ENCODE results near the gene CYP27B1.

The CYP27B1 gene

DNA sequence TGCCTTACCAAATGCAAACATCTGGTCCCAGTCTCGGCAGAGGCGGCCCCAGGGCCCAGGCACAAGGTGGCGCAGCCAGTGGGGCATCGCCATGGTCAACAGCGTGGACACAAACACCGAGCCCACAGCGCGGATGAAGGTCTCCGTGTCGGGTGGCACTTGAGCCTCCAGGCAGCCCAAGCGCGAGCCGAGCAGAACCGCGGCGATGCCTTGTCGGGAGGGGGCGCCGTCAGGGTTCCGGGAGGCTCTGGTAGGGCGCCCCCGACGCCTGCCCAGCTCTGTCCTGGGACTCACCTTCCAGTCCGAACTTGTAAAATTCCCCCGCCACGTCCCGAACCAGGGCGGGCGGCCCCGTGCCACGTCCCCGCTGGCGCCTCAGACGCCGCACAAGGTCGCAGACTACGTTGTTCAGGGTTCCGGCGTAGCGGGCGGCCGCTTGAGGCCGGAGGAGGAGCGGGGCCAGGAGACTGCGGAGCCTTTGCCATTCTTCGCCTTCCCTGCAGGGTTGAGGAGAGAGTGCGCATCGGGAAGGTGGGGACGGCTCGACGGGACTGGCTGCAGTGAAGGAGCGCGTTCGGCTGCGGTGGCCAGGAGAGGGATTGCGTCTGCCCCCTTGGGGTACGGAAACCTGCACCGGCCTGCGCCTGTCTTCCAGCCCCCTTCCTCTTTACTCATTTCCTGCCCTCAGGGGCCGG, 1.7 kb downstream of the CYP27B1 start:
- peak; percentile 41 for DNase-seq

DNA sequence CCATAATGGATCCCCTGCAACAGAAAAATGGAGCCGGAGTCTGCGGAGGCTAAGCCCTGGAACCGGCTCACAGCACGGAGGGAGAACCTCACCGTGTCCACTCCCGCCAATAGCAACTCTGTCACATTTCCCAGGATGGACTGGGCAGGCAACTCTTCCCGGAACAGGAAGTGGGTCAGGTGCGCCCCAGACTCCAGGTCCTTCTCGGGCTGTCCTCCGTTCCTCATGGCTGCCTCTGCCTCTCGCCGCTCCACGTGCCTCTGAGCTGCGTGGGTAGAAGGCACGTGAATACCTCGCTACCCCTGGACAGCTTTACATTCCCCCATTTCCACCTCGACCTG, 2.2 kb downstream of the CYP27B1 start:
- DNase-seq = no peak

DNA sequence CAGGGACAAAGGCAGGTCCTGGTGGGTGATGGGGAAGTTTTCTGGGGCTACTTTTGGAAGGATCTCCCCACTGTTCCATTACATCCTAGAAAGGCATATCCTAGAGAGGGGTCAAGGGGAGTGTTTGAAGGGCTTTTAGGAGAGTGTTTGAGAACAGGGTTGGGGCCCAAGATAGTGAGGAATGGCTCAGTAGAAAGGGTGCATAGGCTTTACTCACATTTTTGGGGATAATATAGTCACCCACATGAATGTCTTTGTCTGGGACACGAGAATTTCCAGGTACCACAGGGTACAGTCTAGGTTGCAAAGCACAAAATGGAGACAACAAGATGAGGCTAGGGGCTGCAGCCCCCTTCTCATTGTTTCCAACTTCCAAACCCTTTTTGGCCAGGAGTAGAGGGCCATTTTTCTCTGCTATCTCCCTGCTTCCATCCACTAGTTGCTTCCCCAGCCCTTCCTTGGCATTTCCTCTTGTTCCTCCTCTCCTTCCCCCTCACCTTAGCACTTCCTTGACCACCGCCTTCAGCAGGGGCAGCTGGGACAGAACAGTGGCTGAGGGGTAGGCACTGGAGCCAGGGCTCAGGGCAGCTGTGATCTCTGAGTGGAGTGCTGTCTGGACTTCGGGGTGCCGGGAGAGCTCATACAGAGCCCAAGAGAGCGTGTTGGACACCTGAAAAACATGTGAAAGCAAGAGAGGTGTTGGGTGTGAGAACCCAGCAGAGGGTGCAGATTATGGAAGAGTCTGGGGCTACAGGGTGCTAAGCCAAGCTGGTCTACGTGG, 2.8 kb downstream of the CYP27B1 start:
- DNase-seq = no peak

DNA sequence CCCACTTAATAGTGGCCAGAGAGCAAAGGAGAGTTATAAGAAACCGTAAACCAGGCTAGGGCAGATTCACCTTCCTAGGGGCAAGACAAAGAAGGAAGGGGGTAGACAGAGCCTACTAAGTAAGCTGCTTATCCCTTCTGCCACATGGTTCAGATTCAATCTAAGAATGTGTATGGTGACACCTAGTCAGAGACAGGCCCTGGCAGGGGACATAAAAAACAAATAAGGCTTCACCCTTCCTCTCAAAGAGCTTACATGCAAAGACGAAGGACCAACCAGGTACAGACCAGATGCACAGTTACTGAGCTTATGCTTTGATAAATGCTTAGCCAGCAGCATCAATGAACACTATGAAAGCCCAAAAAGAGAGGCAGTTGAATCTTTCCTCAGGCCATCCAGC, 4.4 kb downstream of the CYP27B1 start:
- no peak for DNase-seq

DNA sequence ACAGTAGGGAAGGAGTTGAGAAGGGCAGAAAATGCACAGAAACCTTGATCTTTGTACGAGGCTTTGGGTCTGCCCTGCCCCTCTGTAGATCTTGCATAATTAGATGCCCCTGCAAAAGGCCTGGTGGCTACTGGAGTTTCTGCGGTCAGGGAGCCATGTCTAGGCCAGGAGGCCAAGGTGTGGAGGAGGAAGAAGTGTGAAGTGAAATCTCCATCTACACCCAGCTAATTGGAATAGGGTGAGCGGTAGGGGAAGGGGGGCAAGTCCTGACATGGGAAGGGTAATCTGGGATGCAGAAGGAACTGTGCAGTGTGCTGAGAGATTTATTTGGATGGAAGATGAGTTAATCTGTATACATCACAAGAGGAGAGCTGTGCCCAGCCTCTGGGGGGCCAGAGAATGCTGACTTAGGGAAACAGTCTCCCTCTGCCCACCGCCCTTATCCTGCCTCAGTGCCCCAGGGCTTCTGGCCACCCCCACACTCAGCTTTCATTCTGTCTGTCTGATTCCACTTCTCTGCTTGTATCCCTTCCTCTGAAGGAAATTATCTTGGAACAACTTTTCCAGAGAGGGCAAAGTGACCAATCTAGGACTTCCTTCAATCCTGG, 5.4 kb downstream of the CYP27B1 start:
- DNase-seq = no peak

DNA sequence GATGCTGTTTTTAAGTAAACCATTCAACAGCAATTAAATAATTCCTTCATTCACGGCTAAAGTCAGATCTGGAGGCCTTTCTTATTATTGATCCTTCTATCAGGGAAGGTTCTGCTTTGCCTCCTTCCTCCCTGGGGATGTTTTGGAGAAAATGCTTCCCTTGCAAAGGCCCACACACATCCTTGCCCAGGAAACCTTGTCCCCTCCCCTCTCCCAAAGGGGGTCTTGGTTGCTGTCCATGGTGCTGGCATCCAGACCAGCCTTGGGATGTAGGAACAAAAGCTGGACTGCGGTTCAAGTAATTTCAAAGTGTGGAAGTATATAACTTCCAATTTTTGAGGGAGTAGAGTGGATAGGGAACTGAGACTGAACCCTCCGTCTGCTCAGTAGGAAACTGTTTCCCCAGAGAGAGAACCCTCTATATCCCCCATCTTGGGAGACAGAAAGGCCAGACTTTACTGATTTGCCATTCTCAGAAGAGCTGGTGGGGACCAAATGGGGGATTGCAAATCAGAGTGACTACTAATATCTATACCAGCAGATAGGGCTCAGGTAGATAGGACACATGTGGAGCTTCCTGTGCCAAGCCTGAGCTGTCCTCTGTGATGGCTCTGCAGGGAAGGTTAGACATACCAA, 6.4 kb downstream of the CYP27B1 start:
- no peak for DNase-seq

DNA sequence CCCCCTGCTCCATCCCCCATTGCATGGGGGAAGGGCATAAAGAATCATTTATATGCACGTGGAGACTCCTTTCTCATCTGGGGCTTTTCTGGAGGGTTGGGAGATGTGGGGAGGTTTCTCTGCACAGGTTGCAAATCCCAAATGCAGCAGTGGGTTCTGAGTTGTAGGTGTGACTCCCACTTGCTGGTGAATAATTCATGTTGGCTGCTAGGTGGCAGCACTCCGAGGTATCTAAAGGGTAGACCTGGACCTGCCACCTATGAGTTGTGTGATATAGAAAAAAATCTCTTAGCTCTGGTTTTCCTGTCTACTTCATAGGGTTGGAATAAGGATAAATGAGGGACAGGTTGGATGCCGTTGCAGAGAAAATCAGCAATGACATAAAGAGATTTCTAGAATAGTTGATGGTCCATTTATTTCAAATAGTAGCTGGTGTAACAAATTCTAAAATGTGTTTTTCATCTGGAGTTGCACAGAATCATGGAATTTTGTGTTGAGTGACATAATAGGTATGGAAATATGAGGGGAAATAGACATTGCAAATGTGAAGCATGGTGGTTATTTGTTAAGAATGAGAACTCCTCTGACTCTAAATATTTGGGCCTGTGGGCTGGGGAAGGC, 7.4 kb downstream of the CYP27B1 start:
- no peak for DNase-seq

DNA sequence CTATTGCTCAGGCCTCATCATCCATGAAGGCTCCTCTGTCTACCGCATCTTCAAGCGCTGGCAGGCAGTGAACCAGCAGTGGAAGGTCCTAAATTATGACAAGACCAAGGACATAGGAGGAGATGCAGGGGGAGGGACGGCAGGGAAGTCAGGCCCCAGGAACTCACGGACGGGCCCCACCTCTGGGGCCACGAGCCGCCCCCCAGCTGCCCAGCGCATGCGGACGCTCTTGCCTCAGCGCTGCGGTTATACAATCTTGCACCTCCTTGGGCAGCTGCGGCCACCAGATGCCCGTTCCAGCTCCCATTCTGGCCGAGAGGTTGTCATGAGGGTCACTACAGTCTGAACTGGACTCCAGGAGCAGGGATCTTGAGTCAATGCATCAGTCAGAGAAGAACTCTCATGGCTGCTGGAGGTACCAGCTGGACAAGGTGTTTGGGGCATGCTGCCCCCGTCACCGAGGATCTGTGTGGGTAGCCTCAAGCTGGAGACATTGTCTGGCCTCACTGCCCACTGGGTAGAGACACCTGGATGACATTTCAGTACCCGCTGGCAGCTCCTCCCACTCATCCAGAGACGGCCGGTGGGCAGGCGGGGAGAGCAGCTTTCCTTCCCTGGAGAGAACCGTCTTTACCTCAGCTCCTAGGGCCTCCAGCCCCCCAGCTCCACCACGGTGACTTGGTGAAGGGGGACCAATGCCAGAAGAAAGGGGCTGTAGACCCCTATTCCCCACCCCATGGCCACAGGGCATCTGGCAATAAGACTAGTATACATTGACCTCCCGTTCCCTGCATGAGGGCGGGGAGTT, 8.1 kb downstream of the CYP27B1 start:
- no peak for DNase-seq

DNA sequence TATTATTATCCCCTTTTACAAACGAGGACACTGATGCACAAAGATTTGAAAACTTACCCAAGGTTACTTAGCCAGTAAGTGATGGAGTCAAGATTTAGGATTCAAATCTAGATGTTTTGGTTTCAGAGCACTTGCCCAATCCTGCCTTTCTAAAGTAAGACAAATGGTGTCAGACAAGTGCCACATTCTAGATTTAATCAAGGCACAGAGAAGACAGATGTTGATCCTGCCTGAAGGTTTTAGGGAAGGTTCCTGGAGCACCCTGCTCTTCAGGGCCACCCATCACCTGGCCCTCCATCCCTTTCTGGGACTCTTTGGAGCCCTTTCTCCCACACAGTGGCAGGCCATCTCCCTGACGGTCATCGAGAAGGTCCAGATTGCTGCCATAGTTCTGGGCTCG, 9.1 kb downstream of the CYP27B1 start:
- no peak for DNase-seq

DNA sequence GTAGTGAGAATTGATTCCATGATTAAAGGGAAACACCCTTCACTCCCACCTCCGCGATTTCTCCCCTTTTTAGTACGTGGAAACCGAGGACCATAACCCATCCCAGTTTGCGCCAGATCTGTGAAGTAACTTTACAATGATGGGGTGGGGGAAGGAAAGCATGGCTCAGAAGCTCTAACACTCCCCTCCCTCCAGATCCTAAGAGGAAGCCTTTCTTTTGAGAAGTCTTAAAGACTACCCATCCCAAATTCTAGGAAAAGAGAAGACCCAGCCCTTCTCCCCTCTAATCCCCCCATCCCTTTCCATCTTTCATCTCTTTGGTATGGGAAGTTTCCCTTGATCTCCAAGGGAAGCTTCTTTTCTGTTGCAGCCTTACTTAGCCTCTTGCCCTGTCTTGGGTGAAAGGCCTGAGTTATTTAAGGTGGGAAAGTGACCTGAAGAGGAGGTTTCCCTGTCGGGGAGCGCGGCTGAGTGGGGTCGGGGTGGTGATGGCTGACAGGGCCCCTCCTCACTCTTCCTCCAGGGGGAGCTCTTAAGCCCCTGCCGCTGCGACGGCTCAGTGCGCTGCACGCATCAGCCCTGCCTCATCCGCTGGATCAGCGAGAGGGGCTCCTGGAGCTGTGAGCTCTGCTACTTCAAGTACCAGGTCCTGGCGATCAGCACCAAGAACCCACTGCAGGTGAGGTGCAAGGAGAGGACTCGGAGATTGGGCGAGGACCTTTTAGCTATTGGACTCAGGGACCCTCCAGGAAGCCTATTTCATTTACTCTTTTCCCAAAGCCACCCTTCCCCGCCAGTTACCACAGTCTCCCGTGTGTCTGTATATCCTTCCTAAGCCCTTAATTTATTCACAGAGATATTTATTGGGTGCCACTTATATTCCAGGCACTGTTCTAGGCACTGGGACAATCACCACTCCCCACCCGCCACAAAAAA, 10.2 kb downstream of the CYP27B1 start:
- peak; percentile 59 for DNase-seq

DNA sequence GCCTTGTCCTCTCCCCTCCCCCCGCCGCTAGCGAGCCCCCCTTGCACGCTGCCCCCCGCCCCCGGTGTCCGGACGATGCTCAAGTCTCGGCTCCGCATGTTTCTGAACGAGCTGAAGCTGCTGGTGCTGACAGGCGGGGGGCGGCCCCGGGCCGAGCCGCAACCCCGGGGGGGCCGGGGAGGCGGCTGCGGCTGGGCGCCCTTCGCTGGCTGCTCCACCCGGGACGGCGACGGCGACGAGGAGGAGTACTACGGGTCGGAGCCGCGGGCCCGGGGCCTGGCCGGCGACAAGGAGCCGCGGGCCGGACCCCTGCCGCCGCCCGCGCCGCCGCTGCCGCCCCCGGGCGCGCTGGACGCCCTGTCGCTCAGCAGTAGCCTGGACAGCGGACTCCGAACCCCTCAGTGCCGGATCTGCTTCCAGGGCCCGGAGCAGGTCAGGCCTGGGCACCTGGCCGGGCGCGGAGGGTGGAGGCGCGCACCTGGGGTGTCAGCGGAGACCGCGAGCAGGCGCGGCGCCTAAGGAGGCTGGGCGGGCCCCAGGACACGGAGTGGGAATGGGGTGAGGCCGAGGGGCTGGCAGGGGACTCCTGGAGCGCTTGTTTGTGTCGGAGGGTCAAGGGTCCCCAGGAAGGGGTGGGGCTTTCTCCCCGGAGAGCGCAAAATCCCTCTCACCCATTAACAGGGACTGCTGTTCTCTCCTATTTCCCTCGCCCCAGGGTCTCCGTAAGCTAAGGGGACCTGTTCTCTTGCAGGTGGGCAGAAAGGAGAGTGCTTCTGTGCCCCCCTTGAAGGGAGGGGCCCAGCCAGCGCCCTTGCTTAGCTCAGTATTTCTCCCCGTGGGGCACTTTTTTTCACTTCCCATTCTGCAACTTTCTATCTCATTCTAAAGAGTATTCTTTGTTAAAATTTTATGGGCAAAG, 11.2 kb downstream of the CYP27B1 start:
- peak; percentile 36 for DNase-seq

DNA sequence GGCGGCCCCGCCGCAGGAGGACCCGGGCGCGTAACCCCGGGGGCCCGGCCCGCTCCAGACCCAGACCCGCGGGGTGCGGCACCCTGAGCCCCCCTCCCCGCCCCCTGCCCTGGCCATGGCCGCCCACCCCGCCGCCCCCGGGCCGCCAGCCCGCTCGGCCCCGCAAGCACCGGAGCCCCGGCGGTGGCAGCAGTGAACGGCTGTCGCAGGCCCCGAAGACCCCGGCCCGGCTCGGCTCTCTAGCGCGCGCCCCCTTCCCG, 11.8 kb downstream of the CYP27B1 start:
- DNase-seq = no peak

DNA sequence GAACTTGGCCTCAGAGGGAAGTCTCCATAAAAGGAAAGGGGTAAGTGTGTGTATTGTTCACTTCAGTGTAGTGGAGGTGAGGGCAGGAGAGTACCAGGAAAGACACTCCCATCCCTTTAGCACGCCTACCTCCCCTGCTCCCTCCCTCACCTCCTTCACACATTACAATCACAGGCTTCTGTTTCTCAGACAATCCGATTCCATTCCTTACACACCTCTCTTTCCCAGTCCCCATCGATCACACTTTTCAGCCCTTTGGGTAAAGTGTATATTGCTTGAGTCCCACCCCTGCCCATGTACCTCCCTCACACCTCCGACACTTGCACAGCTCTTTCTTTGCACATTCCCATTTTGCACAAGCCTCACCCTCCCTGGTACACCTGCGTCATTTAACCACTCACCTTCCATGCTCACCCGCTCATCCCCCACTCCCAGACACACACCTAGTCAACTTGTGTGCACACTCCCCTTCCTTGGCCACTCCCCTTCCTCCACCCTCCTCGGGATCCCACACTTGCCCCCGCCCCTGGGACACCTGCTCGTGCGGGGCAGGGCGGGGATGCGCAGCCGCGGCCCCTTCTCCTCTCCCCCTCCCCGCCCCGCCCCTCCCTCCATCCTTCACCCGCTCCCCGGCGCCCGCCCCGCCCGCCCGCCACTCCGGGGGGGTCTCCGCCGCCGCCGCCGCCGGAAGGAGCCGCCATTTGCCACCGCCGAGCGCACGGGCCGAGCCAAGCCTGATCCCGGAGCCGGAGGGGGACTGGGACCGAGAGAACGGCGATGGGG, 12.3 kb downstream of the CYP27B1 start, which contains the start of gene MARCHF9:
Gene MARCHF9 (plus strand): TSS at position 693 of the 783 bp plus-strand sequence. CDS start 426 bp downstream, outside the sequence.
- peak; percentile 83 for DNase-seq

DNA sequence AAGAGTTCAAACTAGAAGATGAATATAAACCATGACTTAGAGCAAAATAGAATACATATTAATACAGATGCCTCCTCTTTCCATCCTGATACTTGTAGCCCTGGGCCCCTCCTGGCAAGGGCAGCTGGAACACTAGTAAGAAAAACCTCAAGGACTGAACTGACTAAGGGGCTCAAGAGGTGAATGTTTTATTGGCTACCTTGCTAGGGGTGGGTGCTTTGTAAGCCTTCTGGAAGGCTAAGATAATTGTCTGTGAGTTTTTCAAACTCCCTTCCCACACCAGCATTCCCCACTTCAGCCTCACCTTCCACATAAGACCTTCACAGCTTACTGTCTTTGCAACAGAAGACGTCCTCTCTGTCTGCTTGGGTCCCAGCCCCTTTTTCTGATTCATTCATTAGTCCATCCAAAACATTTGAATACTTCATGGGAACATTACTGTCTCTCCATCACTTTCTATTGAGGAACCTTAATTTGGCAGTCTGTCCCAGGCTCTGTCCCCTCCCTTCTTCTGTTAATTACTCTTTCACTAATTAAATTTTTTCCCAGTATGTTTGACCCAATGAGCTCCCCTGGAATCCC, 13.0 kb downstream of the CYP27B1 start:
- DNase-seq = no peak

DNA sequence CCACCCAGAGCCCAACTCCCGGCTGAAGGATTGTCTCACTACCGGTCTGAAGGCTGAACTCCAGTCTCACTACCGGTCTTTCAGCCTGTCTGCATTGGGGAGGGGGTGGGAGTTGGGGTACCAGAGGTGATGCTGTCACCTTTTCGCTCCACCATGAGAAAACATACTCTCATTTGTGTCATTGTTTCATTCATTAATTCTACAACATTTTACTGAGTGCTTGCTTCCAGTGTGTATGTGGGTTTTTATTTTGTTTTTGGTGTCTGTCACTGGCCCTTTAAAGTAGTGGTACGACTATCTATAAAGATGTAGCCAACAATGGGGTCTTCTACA, 14.2 kb downstream of the CYP27B1 start:
- no peak for DNase-seq

DNA sequence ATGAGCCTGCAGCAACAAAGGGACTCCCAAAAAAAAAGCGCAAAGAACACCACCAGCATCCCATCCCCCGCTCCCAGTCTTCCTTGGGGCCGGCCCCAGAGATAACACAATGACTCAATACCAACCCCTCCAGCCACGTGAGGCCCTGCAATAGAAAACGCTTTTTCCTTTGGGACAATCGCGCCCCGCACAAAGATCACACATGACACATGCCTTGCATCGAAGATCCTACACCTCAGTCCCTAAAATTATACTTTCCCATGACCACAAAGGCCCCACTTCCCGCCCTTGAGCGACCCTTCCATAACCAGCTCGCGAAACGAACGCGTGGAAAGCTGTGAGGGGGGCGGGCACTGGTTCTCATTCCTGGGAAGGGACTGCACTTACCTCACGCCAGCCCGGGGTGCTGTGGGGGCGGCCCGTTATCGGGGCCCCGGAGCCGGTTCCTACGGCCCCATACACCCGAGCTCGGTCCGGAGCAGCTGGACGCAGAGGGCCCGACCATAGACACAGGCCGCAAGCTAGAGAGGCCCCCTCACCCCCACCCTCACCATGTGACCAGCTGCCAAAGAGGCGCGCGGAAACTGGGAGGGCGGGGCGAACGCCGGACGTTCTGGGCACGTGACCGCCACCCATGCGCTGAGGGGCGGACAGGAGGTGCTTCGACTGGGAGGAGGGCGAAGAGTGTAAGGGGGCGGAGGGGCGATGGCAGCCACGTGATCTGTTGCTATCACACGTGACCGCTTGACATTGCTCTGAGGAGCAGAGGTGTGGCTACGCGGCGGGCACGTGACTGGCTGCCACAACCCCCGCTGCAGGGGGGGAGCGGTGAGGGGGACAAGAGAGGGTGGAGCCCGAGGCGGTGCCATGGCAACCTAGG, 14.8 kb downstream of the CYP27B1 start, which contains the start of gene CDK4:
Gene CDK4 (minus strand): TSS at position 523 of the 880 bp plus-strand sequence. CDS start 593 bp downstream, outside the sequence.
- DNase-seq = peak; percentile 99

DNA sequence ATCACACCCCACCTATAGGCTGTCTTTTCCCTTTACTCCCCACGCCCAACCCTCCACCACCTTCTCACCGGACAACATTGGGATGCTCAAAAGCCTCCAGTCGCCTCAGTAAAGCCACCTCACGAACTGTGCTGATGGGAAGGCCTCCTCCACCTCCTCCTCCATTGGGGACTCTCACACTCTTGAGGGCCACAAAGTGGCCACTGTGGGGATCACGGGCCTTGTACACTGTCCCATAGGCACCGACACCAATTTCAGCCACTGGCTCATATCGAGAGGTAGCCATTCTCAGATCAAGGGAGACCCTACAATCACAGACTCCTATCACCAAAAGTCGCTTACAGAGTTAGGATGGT, 15.5 kb downstream of the CYP27B1 start:
- DNase-seq = no peak
